Measurements from ENCODE around the gene ZFAND2A.

DNA sequence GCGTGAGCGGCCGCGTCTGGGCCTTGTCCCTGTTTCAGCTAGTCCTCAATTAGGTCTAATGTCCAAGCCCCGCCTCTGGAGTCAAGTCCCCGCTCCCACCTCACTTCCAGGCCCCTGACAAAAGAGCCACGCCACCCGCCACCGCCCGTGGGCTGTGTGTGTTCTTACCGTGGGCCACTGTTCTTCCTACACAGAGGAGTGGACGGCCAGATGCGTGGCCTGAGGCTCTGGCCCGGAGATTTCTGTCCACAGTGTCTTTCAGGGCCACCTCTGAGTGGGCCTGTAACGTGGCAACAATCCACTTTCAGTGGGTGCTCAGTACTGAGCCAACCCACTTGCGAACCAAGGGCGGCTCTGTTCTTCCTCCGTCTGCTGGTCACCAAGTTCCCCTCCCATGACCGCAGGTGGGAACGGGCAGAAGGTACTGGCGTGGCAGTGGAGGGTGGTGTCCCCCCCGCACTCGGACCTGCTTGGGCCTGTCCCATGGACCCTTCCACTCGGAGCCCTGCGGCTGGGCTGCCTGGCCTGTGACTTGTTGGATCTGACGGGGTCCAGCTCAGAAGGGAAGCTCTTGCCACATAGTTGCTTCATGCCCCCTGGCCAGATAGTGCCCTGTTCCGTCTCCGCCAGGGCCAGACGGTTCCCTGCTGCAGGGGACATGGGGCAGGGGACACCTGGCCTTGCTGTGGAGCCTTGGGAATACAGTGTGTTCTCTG is 15.0 kb upstream of the ZFAND2A start:
- no peak for TF ChIP-seq ELF4 (CRISPR knock-in tag; IDR thresholded peaks at IDR 0.05; ENCODE audit: low read depth)
- TF ChIP-seq, protein P1, sequence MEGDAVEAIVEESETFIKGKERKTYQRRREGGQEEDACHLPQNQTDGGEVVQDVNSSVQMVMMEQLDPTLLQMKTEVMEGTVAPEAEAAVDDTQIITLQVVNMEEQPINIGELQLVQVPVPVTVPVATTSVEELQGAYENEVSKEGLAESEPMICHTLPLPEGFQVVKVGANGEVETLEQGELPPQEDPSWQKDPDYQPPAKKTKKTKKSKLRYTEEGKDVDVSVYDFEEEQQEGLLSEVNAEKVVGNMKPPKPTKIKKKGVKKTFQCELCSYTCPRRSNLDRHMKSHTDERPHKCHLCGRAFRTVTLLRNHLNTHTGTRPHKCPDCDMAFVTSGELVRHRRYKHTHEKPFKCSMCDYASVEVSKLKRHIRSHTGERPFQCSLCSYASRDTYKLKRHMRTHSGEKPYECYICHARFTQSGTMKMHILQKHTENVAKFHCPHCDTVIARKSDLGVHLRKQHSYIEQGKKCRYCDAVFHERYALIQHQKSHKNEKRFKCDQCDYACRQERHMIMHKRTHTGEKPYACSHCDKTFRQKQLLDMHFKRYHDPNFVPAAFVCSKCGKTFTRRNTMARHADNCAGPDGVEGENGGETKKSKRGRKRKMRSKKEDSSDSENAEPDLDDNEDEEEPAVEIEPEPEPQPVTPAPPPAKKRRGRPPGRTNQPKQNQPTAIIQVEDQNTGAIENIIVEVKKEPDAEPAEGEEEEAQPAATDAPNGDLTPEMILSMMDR (IDR thresholded peaks at IDR 0.05): no peak
- TF ChIP-seq, protein P2, sequence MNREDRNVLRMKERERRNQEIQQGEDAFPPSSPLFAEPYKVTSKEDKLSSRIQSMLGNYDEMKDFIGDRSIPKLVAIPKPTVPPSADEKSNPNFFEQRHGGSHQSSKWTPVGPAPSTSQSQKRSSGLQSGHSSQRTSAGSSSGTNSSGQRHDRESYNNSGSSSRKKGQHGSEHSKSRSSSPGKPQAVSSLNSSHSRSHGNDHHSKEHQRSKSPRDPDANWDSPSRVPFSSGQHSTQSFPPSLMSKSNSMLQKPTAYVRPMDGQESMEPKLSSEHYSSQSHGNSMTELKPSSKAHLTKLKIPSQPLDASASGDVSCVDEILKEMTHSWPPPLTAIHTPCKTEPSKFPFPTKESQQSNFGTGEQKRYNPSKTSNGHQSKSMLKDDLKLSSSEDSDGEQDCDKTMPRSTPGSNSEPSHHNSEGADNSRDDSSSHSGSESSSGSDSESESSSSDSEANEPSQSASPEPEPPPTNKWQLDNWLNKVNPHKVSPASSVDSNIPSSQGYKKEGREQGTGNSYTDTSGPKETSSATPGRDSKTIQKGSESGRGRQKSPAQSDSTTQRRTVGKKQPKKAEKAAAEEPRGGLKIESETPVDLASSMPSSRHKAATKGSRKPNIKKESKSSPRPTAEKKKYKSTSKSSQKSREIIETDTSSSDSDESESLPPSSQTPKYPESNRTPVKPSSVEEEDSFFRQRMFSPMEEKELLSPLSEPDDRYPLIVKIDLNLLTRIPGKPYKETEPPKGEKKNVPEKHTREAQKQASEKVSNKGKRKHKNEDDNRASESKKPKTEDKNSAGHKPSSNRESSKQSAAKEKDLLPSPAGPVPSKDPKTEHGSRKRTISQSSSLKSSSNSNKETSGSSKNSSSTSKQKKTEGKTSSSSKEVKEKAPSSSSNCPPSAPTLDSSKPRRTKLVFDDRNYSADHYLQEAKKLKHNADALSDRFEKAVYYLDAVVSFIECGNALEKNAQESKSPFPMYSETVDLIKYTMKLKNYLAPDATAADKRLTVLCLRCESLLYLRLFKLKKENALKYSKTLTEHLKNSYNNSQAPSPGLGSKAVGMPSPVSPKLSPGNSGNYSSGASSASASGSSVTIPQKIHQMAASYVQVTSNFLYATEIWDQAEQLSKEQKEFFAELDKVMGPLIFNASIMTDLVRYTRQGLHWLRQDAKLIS (CRISPR knock-in tag; IDR thresholded peaks at IDR 0.05; ENCODE audit: borderline replicate concordance): no peak
- TF ChIP-seq SMAD4 (CRISPR knock-in tag; IDR thresholded peaks at IDR 0.05): no peak
- TF ChIP-seq, protein P3, sequence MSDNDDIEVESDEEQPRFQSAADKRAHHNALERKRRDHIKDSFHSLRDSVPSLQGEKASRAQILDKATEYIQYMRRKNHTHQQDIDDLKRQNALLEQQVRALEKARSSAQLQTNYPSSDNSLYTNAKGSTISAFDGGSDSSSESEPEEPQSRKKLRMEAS (CRISPR knock-in tag; IDR thresholded peaks at IDR 0.05): no peak
- TF ChIP-seq, protein P4, sequence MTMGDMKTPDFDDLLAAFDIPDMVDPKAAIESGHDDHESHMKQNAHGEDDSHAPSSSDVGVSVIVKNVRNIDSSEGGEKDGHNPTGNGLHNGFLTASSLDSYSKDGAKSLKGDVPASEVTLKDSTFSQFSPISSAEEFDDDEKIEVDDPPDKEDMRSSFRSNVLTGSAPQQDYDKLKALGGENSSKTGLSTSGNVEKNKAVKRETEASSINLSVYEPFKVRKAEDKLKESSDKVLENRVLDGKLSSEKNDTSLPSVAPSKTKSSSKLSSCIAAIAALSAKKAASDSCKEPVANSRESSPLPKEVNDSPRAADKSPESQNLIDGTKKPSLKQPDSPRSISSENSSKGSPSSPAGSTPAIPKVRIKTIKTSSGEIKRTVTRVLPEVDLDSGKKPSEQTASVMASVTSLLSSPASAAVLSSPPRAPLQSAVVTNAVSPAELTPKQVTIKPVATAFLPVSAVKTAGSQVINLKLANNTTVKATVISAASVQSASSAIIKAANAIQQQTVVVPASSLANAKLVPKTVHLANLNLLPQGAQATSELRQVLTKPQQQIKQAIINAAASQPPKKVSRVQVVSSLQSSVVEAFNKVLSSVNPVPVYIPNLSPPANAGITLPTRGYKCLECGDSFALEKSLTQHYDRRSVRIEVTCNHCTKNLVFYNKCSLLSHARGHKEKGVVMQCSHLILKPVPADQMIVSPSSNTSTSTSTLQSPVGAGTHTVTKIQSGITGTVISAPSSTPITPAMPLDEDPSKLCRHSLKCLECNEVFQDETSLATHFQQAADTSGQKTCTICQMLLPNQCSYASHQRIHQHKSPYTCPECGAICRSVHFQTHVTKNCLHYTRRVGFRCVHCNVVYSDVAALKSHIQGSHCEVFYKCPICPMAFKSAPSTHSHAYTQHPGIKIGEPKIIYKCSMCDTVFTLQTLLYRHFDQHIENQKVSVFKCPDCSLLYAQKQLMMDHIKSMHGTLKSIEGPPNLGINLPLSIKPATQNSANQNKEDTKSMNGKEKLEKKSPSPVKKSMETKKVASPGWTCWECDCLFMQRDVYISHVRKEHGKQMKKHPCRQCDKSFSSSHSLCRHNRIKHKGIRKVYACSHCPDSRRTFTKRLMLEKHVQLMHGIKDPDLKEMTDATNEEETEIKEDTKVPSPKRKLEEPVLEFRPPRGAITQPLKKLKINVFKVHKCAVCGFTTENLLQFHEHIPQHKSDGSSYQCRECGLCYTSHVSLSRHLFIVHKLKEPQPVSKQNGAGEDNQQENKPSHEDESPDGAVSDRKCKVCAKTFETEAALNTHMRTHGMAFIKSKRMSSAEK (CRISPR knock-in tag; IDR thresholded peaks at IDR 0.05; ENCODE audit: borderline replicate concordance): no peak
- no peak for TF ChIP-seq ZNF317 (CRISPR knock-in tag; IDR thresholded peaks at IDR 0.05; ENCODE audit: borderline replicate concordance, low read depth)
- TF ChIP-seq, protein P5, sequence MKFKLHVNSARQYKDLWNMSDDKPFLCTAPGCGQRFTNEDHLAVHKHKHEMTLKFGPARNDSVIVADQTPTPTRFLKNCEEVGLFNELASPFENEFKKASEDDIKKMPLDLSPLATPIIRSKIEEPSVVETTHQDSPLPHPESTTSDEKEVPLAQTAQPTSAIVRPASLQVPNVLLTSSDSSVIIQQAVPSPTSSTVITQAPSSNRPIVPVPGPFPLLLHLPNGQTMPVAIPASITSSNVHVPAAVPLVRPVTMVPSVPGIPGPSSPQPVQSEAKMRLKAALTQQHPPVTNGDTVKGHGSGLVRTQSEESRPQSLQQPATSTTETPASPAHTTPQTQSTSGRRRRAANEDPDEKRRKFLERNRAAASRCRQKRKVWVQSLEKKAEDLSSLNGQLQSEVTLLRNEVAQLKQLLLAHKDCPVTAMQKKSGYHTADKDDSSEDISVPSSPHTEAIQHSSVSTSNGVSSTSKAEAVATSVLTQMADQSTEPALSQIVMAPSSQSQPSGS (CRISPR knock-in tag; IDR thresholded peaks at IDR 0.05; ENCODE audit: borderline replicate concordance, low read depth): no peak
- TF ChIP-seq, protein P6, sequence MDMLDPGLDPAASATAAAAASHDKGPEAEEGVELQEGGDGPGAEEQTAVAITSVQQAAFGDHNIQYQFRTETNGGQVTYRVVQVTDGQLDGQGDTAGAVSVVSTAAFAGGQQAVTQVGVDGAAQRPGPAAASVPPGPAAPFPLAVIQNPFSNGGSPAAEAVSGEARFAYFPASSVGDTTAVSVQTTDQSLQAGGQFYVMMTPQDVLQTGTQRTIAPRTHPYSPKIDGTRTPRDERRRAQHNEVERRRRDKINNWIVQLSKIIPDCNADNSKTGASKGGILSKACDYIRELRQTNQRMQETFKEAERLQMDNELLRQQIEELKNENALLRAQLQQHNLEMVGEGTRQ (CRISPR knock-in tag; IDR thresholded peaks at IDR 0.05): no peak
- TF ChIP-seq GABPB1 (CRISPR knock-in tag; IDR thresholded peaks at IDR 0.05): no peak
- TF ChIP-seq, protein P7, sequence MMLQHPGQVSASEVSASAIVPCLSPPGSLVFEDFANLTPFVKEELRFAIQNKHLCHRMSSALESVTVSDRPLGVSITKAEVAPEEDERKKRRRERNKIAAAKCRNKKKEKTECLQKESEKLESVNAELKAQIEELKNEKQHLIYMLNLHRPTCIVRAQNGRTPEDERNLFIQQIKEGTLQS (CRISPR knock-in tag; conservative IDR thresholded peaks at IDR 0.05): no peak
- TF ChIP-seq, protein P8, sequence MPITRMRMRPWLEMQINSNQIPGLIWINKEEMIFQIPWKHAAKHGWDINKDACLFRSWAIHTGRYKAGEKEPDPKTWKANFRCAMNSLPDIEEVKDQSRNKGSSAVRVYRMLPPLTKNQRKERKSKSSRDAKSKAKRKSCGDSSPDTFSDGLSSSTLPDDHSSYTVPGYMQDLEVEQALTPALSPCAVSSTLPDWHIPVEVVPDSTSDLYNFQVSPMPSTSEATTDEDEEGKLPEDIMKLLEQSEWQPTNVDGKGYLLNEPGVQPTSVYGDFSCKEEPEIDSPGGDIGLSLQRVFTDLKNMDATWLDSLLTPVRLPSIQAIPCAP (CRISPR knock-in tag; IDR thresholded peaks at IDR 0.05): no peak
- TF ChIP-seq, protein P9, sequence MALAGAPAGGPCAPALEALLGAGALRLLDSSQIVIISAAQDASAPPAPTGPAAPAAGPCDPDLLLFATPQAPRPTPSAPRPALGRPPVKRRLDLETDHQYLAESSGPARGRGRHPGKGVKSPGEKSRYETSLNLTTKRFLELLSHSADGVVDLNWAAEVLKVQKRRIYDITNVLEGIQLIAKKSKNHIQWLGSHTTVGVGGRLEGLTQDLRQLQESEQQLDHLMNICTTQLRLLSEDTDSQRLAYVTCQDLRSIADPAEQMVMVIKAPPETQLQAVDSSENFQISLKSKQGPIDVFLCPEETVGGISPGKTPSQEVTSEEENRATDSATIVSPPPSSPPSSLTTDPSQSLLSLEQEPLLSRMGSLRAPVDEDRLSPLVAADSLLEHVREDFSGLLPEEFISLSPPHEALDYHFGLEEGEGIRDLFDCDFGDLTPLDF (CRISPR knock-in tag; IDR thresholded peaks at IDR 0.05): no peak

All from WTC11 (cell line).